ENCODE measurements around the gene BSPRY. TPM values are rescaled to one million over a fixed set of nuclear protein-coding genes. Genes with fewer than 3 reads are reported as not detected.

BSPRY gene
- total RNA-seq, 1 donor from 2014 or later, result 0.22 TPM

- intact Hi-C loops (cut with DNase I), result no loop called here
- no peak for ATAC-seq
- DNase-seq (ENCODE audit: low spot score), result no peak
Measured at GRCh38 chr9:113337714-113338113, 11.6 kb upstream of the BSPRY start.

GRCh38 chr9:113340011-113340699 lies 9.2 kb upstream of the BSPRY start, which contains the start of gene WDR31:
TSS of gene WDR31 (minus strand) at chr9:113340275. CDS start at chr9:113332022, 8,253 bp downstream.
- intact Hi-C loops (cut with DNase I), result no loop called here

GRCh38 chr9:113341712-113342410 lies 7.5 kb upstream of the BSPRY start:
- intact Hi-C loops (cut with DNase I), result no loop called here
- DNase-seq (ENCODE audit: low spot score), result no peak
- ATAC-seq, result no peak

More at GRCh38 chr9:113340011-113340699, 9.2 kb upstream of the BSPRY start, which contains the start of gene WDR31:
- ATAC-seq (peak; percentile 95), DNase-seq (ENCODE audit: low spot score) (peak; percentile 90)

- peak; percentile 82 for DNase-seq (ENCODE audit: low spot score)
- peak; percentile 79 for ATAC-seq
- intact Hi-C loops (cut with DNase I), result no loop called here
Measured at GRCh38 chr9:113343732-113344231, 5.6 kb upstream of the BSPRY start.

GRCh38 chr9:113345190-113345589 lies 4.2 kb upstream of the BSPRY start:
- intact Hi-C loops (cut with DNase I), result loop anchor here (5.0 kb wide), 1 partner anchor 42 kb away; no protein-coding TSS in a partner anchor
- no peak for ATAC-seq

GRCh38 chr9:113345671-113346070 lies 3.7 kb upstream of the BSPRY start:
- intact Hi-C loops (cut with DNase I), result loop anchor here (5.0 kb wide), 1 partner anchor 42 kb away; no protein-coding TSS in a partner anchor
- DNase-seq (ENCODE audit: low spot score) (no peak), ATAC-seq (no peak)

More at GRCh38 chr9:113345190-113345589, 4.2 kb upstream of the BSPRY start:
- no peak for DNase-seq (ENCODE audit: low spot score)

- intact Hi-C loops (cut with DNase I), result loop anchor here (5.0 kb wide), 1 partner anchor 39 kb away; no protein-coding TSS in a partner anchor
- ATAC-seq (no peak), DNase-seq (ENCODE audit: low spot score) (no peak)
Measured at GRCh38 chr9:113348437-113348836, 904 bp upstream of the BSPRY start.

GRCh38 chr9:113349066-113349444 lies 286 bp upstream of the BSPRY start:
- ATAC-seq, result no peak
- intact Hi-C loops (cut with DNase I), result loop anchor here (5.0 kb wide), 1 partner anchor 38 kb away; no protein-coding TSS in a partner anchor
- DNase-seq (ENCODE audit: low spot score), result no peak

- DNase-seq (ENCODE audit: low spot score) (no peak), ATAC-seq (peak; percentile 12)
- intact Hi-C loops (cut with DNase I), result no loop called here
Measured at GRCh38 chr9:113350107-113350661, 843 bp downstream of the BSPRY start.

GRCh38 chr9:113350937-113351336 lies 1.6 kb downstream of the BSPRY start:
- intact Hi-C loops (cut with DNase I), result no loop called here
- no peak for ATAC-seq
- DNase-seq (ENCODE audit: low spot score), result no peak

GRCh38 chr9:113352006-113352405 lies 2.7 kb downstream of the BSPRY start:
- no peak for DNase-seq (ENCODE audit: low spot score)
- no peak for ATAC-seq
- intact Hi-C loops (cut with DNase I), result no loop called here

GRCh38 chr9:113352411-113352810 lies 3.1 kb downstream of the BSPRY start:
- intact Hi-C loops (cut with DNase I), result no loop called here
- ATAC-seq (no peak), DNase-seq (ENCODE audit: low spot score) (no peak)

GRCh38 chr9:113355040-113355596 lies 5.8 kb downstream of the BSPRY start:
- DNase-seq (ENCODE audit: low spot score) (no peak), ATAC-seq (no peak)
- intact Hi-C loops (cut with DNase I), result no loop called here

- ATAC-seq (no peak), DNase-seq (ENCODE audit: low spot score) (no peak)
- intact Hi-C loops (cut with DNase I), result no loop called here
Measured at GRCh38 chr9:113356686-113357292, 7.4 kb downstream of the BSPRY start.

GRCh38 chr9:113359385-113359784 lies 10.0 kb downstream of the BSPRY start:
- DNase-seq (ENCODE audit: low spot score) (no peak), ATAC-seq (no peak)
- intact Hi-C loops (cut with DNase I), result no loop called here

- ATAC-seq (no peak), DNase-seq (ENCODE audit: low spot score) (no peak)
- intact Hi-C loops (cut with DNase I), result no loop called here
Measured at GRCh38 chr9:113360242-113360842, 11.0 kb downstream of the BSPRY start.

- ATAC-seq (no peak), DNase-seq (ENCODE audit: low spot score) (no peak)
- intact Hi-C loops (cut with DNase I), result no loop called here
Measured at GRCh38 chr9:113361304-113362018, 12.1 kb downstream of the BSPRY start.

- no peak for ATAC-seq
- intact Hi-C loops (cut with DNase I), result no loop called here
Measured at GRCh38 chr9:113363336-113363735, 14.0 kb downstream of the BSPRY start.

More at GRCh38 chr9:113363336-113363735, 14.0 kb downstream of the BSPRY start:
- no peak for DNase-seq (ENCODE audit: low spot score)
